ENCODE data around the gene PRR19.
A peak's percentile ranks its signal among the peaks of the same experiment; 100 is the strongest.
"Not testable (repeated sequence)": the region's sequence is repeated elsewhere in the genome, so short reads cannot be mapped to it uniquely, and the experiment has no call there.

PRR19 gene

GRCh38 chr19:42301646-42302203 lies at the start of gene PRR19:
Gene PRR19 (plus strand): TSS chr19:42302132. CDS start chr19:42309585, 7,453 bp downstream.
- peak; percentile 52 for DNase-seq

- DNase-seq = no peak
Measured at GRCh38 chr19:42252365-42253244, 49.3 kb upstream of the PRR19 start.

- peak; percentile 72 for DNase-seq
Measured at GRCh38 chr19:42253245-42254088, 48.5 kb upstream of the PRR19 start.

GRCh38 chr19:42254089-42254849 lies 47.7 kb upstream of the PRR19 start:
- DNase-seq = peak; percentile 80

GRCh38 chr19:42254850-42255765 lies 46.8 kb upstream of the PRR19 start, which contains the start of gene ERF:
Gene ERF (minus strand): TSS chr19:42255128. CDS start chr19:42254999, 129 bp downstream.
- peak; percentile 94 for DNase-seq

GRCh38 chr19:42255766-42256745 lies 45.9 kb upstream of the PRR19 start:
- DNase-seq = no peak

GRCh38 chr19:42257842-42258241 lies 44.1 kb upstream of the PRR19 start:
- not testable (repeated sequence) for DNase-seq

- no peak for DNase-seq
Measured at GRCh38 chr19:42261763-42262162, 40.2 kb upstream of the PRR19 start.

- DNase-seq = not testable (repeated sequence)
Measured at GRCh38 chr19:42266105-42266504, 35.8 kb upstream of the PRR19 start.

- not testable (repeated sequence) for DNase-seq
Measured at GRCh38 chr19:42266928-42267603, 34.9 kb upstream of the PRR19 start.

- no peak for DNase-seq
Measured at GRCh38 chr19:42267644-42268141, 34.2 kb upstream of the PRR19 start.

GRCh38 chr19:42268142-42268703 lies 33.7 kb upstream of the PRR19 start:
- peak; percentile 97 for DNase-seq

- DNase-seq = peak; percentile 99
Measured at GRCh38 chr19:42268704-42269477, 33.0 kb upstream of the PRR19 start, which contains the start of gene CIC. Gene CIC (plus strand): TSS chr19:42269252. CDS start chr19:42271784, 2,532 bp downstream.

- no peak for DNase-seq
Measured at GRCh38 chr19:42269478-42270345, 32.2 kb upstream of the PRR19 start.

GRCh38 chr19:42270346-42271044 lies 31.4 kb upstream of the PRR19 start:
- DNase-seq = peak; percentile 76

GRCh38 chr19:42271045-42271419 lies 30.9 kb upstream of the PRR19 start:
- DNase-seq = no peak

Measured in stimulated activated CD8-positive, alpha-beta memory T cell treated with anti-CD3 and anti-CD28 coated beads, Interleukin-4, amount 100 ng/mL, for 48 hours (primary cell).